K562 (cell line): Measurements from ENCODE around the gene HEMK1. TPM values are rescaled to one million over a fixed set of nuclear protein-coding genes. Genes with fewer than 3 reads are reported as not detected.

Source experiments
- ATAC-seq: fragments of 200-7000 bp; cut with Tn5 transposase; 3 replicates; pipeline ENCODE4 v1.9.1; 2020; ENCODE audit warnings: moderate library complexity
- BruUV-seq: library from RNA; stranded (reverse); fragments of 400-500 nt; replicated peaks from 2 replicates; lab custom pipeline; 2021; lab: Mats Ljungman, UMichigan
- CTCF ChIA-PET: fragments of 300-600 bp; formaldehyde crosslinking; extraction: SDS; loops from one replicate; lab custom pipeline; 2021; ENCODE audit warnings: low intra/inter-chr PET ratio; lab: Yijun Ruan, JAX
- POLR2A ChIA-PET: fragments of 300-600, 350-650 bp; sonication (Branson Sonifier 250); formaldehyde crosslinking; extraction: SDS; loops from one replicate; lab custom pipeline; 2021; ENCODE audit warnings: antibody characterized with exemption, inconsistent platforms; lab: Yijun Ruan, JAX
- DNase-seq, 4 experiments: peaks; one replicate each; pipeline versions ENCODE4 v3.0.0 to v3.0.0-alpha.2; 2011 to 2018; ENCODE audit warnings: low spot score in 3 of 4, mixed read lengths in 3 of 4; ENCODE audit errors: extremely low read depth in 1 of 4
- FAIRE-seq: peaks from 2 replicates; lab custom pipeline; 2011; peaks lifted over from hg19 to GRCh38; lab: Jason Lieb, UNC
- H2AFZ ChIP-seq: 2 replicates; pipeline ENCODE4 v1.6.0; 2011; ENCODE audit warnings: low read depth, low read length, control low read depth, inconsistent platforms
- H3K27ac ChIP-seq: fragments of 200-600 bp; 3 replicates; pipeline ENCODE4 v1.8.0; 2011; ENCODE audit warnings: low read depth, mild to moderate bottlenecking, control low read depth, inconsistent platforms, low read length, moderate library complexity, mixed read lengths; ENCODE audit errors: extremely low read depth
- H3K27me3 ChIP-seq, 2 experiments: fragments of 300-600 bp in 1 of 2; 2 replicates in 1 of 2; 3 replicates in 1 of 2; pipeline versions ENCODE4 v1.6.0 to v1.8.0; 2011; ENCODE audit warnings: inconsistent platforms in 2 of 2, low read length in 2 of 2, mild to moderate bottlenecking in 1 of 2, mixed read lengths in 1 of 2, moderate library complexity in 1 of 2; ENCODE audit not compliant: control insufficient read depth in 2 of 2, insufficient read depth in 2 of 2
- H3K36me3 ChIP-seq: fragments of 300-600 bp; 3 replicates; pipeline ENCODE4 v1.8.0; 2011; ENCODE audit warnings: mild to moderate bottlenecking, low read length, inconsistent platforms; ENCODE audit not compliant: control insufficient read depth, insufficient read depth
- H3K4me1 ChIP-seq, 2 experiments: fragments of 200-600 bp in 1 of 2; replicated peaks in 1 of 2; 2 replicates in 1 of 2; 3 replicates in 1 of 2; pipeline versions ENCODE4 v1.5.1 to v1.8.0; 2011; ENCODE audit warnings: inconsistent platforms in 2 of 2, low read length in 2 of 2, mild to moderate bottlenecking in 1 of 2, mixed read lengths in 1 of 2, moderate library complexity in 1 of 2; ENCODE audit not compliant: control insufficient read depth in 2 of 2, insufficient read depth in 2 of 2
- H3K4me2 ChIP-seq: 2 replicates; pipeline ENCODE4 v1.6.1; 2011; ENCODE audit warnings: low read length, control low read depth, inconsistent platforms, mixed read lengths; ENCODE audit not compliant: insufficient read depth
- H3K4me3 ChIP-seq: fragments of 200-600 bp; sonication (generic), shearing (Covaris generic); 2 replicates; pipeline ENCODE4 v1.5.1; 2016; ENCODE audit warnings: control low read depth, inconsistent platforms
- H3K79me2 ChIP-seq: fragments of 200-600 bp; 3 replicates; pipeline ENCODE4 v1.8.0; 2011; ENCODE audit warnings: low read length, inconsistent platforms; ENCODE audit not compliant: control insufficient read depth, insufficient read depth
- H3K9ac ChIP-seq, 2 experiments: 2 replicates each; pipeline versions ENCODE4 v1.6.0 to v1.6.1; 2011; ENCODE audit warnings: low read depth in 2 of 2, low read length in 2 of 2, control low read depth in 1 of 2, inconsistent platforms in 1 of 2, mild to moderate bottlenecking in 1 of 2, mixed read lengths in 1 of 2; ENCODE audit not compliant: insufficient read depth in 1 of 2
- H3K9me1 ChIP-seq: one replicate; pipeline ENCODE4 v1.6.0; 2011; ENCODE audit warnings: inconsistent platforms, mild to moderate bottlenecking, low read length, moderate library complexity; ENCODE audit not compliant: control insufficient read depth, insufficient read depth
- H3K9me3 ChIP-seq: replicated peaks from 2 replicates; pipeline ENCODE4 v1.5.1; 2011; ENCODE audit warnings: low read depth, low read length, inconsistent platforms; ENCODE audit not compliant: control insufficient read depth, insufficient read depth
- H4K20me1 ChIP-seq: replicated peaks from 2 replicates; pipeline ENCODE4 v1.6.1; 2011; ENCODE audit warnings: low read length, inconsistent platforms, mixed read lengths; ENCODE audit not compliant: control insufficient read depth, insufficient read depth
- ESRRA ChIP-seq: fragments of 450-650 bp; IDR thresholded peaks from 2 replicates; pipeline ENCODE4 v1.6.1; 2014; ENCODE audit warnings: low read depth, mild to moderate bottlenecking, moderate library complexity, borderline replicate concordance
- NFIC ChIP-seq: fragments of 450-650 bp; IDR thresholded peaks from 2 replicates; pipeline ENCODE4 v1.6.1; 2017; ENCODE audit warnings: mild to moderate bottlenecking, inconsistent platforms
- NFIX ChIP-seq: fragments of 250-450 bp; sonication (Bioruptor Pico); IDR thresholded peaks from 2 replicates; pipeline ENCODE4 v1.4.0; 2020; ENCODE audit warnings: low read depth, mild to moderate bottlenecking, moderate library complexity
- WGBS: fragments of 100-300 bp; shearing (Covaris generic); methylation state at CpG from one replicate; pipeline ENCODE4 v1.1.6; 2016; ENCODE audit warnings: low coverage, mixed read lengths; ENCODE audit not compliant: insufficient coverage; ENCODE audit errors: missing lambda C conversion rate; 5-methylcytosine and 5-hydroxymethylcytosine counted together
- in situ Hi-C: fragments of 300-500 bp; cut with MboI; formaldehyde crosslinking; loops from 4 replicates; pipeline ENCODE4 v1.15.0; 2018; ENCODE audit warnings: inconsistent platforms, mixed read lengths
- intact Hi-C: fragments of 100-400 bp; cut with micrococcal nuclease; formaldehyde crosslinking; loops from 2 replicates; pipeline ENCODE4 v1.14.2; 2022
- polyA plus RNA-seq, 8 experiments: library from polyadenylated mRNA; depleted of rRNA in 4 of 8; stranded (reverse) in 5 of 8; unstranded in 3 of 8; fragments of >200 nt; fragmentation: Nextera tagmentation in 2 of 8; fragmentation: Illumina TruSeq in 1 of 8; extraction: Ambion mirVana in 2 of 8; extraction: Trizol in 1 of 8; gene quantifications; 2 replicates each; pipeline versions ENCODE4 v1.2.1 to v1.2.3, GENCODE V29; 2011 to 2014; ENCODE audit warnings: inconsistent platforms in 1 of 8, missing spikeins in 1 of 8
- total RNA-seq, 7 experiments: library from RNA; depleted of rRNA in 6 of 7; stranded (reverse); fragments of >200 nt in 6 of 7; fragmentation: Illumina TruSeq in 2 of 7; extraction: Trizol in 2 of 7; gene quantifications; 2 replicates each; pipeline versions ENCODE4 v1.2.1 to v1.2.3, GENCODE V29; 2011 to 2021; ENCODE audit warnings: low replicate concordance in 1 of 7
- TF ChIP-seq, protein P1 (sequence below): fragments of 450-650 bp; IDR thresholded peaks from 2 replicates; pipeline ENCODE4 v1.6.1; 2017; ENCODE audit warnings: antibody characterized with exemption, mild to moderate bottlenecking

HEMK1 gene
- total and polyA plus RNA-seq, 9 of the 15 experiments (the other 6 are each of a cell fraction or from before 2014, with no cell fraction given): 2.0 to 16.8 (median 11.4) TPM

DNA sequence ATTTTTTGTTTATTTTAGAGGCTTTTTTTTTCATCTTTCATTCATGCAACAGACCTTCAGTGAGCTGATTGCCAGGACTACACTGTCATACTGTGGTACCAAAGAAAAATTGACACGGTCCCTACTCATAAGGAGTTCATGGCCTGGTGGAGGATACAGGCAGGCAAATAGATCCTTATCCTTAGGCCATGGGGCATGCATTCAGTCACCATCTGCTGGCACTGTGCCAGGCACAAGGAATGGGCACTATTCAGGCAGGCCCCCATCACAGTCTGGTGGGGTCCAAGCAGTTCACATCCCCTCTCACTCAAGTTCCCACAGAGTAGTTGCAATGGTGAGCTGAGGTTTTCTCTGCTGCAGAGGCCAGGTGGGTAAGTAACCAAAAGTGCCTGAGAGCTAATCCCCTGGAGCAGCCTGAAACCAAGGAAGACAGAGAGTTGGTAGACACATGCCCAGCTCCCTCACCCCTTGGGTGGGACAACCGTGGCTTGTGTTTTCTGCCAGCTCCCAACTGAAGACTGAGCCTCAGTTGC is 25.0 kb downstream of the HEMK1 start:
- DNase-seq (no peak), ATAC-seq (no peak), FAIRE-seq (no peak)
- Histone ChIP-seq H3K4me2 (no peak overlapping the region), H3K4me3 (no peak overlapping the region), H3K36me3 (no peaks in the 10 kb centered on the region), H2AFZ (no peak overlapping the region), H3K27ac (no peak overlapping the region), H3K9ac (no peak overlapping the region), H3K27me3 (no peaks in the 10 kb centered on the region), H3K9me3 (no peaks in the 10 kb centered on the region), H4K20me1 (no peaks in the 10 kb centered on the region), H3K4me1 (peaks cover 36 to 46% of the 10 kb centered on the region in 2 experiments), H3K9me1 (no peaks in the 10 kb centered on the region), H3K79me2 (no peaks in the 10 kb centered on the region; the same call in 2 of the 3 replicates)
- WGBS: 5% methylated on average over 2 of the region's 2 CpGs
- in situ Hi-C loops (no loop called here), intact Hi-C loops (no loop called here)
- TF ChIP-seq NFIC (peak; percentile 96), ESRRA (no peak), NFIX (CRISPR knock-in tag) (peak; percentile 89)
- TF ChIP-seq, protein P1, sequence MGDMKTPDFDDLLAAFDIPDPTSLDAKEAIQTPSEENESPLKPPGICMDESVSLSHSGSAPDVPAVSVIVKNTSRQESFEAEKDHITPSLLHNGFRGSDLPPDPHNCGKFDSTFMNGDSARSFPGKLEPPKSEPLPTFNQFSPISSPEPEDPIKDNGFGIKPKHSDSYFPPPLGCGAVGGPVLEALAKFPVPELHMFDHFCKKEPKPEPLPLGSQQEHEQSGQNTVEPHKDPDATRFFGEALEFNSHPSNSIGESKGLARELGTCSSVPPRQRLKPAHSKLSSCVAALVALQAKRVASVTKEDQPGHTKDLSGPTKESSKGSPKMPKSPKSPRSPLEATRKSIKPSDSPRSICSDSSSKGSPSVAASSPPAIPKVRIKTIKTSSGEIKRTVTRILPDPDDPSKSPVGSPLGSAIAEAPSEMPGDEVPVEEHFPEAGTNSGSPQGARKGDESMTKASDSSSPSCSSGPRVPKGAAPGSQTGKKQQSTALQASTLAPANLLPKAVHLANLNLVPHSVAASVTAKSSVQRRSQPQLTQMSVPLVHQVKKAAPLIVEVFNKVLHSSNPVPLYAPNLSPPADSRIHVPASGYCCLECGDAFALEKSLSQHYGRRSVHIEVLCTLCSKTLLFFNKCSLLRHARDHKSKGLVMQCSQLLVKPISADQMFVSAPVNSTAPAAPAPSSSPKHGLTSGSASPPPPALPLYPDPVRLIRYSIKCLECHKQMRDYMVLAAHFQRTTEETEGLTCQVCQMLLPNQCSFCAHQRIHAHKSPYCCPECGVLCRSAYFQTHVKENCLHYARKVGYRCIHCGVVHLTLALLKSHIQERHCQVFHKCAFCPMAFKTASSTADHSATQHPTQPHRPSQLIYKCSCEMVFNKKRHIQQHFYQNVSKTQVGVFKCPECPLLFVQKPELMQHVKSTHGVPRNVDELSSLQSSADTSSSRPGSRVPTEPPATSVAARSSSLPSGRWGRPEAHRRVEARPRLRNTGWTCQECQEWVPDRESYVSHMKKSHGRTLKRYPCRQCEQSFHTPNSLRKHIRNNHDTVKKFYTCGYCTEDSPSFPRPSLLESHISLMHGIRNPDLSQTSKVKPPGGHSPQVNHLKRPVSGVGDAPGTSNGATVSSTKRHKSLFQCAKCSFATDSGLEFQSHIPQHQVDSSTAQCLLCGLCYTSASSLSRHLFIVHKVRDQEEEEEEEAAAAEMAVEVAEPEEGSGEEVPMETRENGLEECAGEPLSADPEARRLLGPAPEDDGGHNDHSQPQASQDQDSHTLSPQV: 0 out of 2 replicates have a peak, but pooled peaks have one; percentile 33
- ChIA-PET CTCF (no interaction called here), POLR2A (interaction anchor here (0.9 kb wide), 1 partner anchor 9 kb away, joined by 3 read pairs; no protein-coding TSS in a partner anchor)
- BruUV-seq: no TSS peak
